GM19099 (cell line): ENCODE measurements around the gene GAK.

ENCODE experiments used
- POLR2A ChIP-seq: IDR thresholded peaks from 3 replicates; pipeline ENCODE4 v1.6.1; 2011; ENCODE audit warnings: low read depth; ENCODE audit not compliant: insufficient read length; ENCODE audit errors: extremely low read depth

GAK gene

GRCh38 chr4:926538-926937 lies 5.6 kb downstream of the GAK start:
- no peak for TF ChIP-seq POLR2A

DNA sequence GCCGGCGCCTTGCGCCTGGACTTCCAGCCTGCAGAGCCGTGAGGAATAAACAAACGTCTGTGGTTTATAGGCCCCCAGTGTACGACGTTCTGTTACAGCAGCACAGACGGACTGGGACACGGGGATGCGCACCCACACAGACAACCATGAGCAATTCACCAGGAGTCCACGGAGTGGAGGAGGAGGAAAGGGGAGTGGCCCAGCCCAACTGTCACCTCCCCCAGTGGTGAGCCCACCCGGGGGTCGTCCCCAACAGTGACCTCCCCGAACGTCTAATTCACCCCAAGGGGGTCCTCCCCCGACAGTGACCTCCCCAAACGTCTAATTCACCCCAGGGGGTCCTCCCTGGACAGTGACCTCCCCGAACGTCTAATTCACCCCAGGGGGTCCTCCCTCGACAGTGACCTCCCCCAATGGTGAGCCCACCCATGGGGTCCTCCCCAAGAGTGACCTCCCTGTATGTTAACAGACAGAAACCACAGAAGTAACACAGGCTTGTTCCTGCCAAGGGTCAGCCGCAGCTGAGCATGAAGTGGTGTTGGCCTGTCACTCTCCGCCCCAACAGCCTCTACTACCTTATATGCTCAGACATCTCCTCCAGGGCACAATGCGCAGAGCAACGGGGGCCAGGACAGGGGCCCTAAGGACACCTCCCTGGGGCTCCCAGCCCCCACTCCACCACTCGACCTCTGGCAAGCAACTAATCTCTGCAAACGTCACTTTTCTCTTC lies 6.2 kb downstream of the GAK start:
- TF ChIP-seq POLR2A: no peak

DNA sequence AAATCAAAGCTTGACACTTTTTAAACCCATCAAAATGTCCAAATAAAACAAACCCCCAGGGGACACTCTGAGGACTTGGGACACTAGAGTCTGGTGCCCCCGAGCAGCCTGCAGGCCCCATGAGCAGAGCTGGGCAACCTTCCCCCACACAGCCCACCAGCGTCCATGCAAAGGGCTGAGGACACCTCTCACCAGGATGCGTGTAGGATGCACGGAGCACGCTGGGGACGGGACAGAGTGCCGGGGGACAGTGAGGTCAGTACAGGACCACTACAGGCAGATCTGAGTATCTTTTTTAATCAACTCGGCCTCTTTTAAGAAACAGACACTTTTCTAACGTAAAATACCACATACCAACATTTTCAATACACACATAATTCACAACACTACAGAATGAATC lies 6.9 kb downstream of the GAK start:
- no peak for TF ChIP-seq POLR2A

- TF ChIP-seq POLR2A: no peak
These were observed 7.7 kb downstream of the GAK start for GRCh38 chr4:924107-925096.

GRCh38 chr4:921830-922331 lies 10.2 kb downstream of the GAK start:
- TF ChIP-seq POLR2A: no peak

GRCh38 chr4:917992-918391 lies 14.1 kb downstream of the GAK start:
- no peak for TF ChIP-seq POLR2A

- TF ChIP-seq POLR2A: no peak
These were observed 14.7 kb downstream of the GAK start for GRCh38 chr4:917466-917865.

GRCh38 chr4:915595-915994 lies 16.5 kb downstream of the GAK start:
- TF ChIP-seq POLR2A: no peak

- no peak for TF ChIP-seq POLR2A
These were observed 17.1 kb downstream of the GAK start for GRCh38 chr4:915041-915474.

GRCh38 chr4:914531-914930 lies 17.6 kb downstream of the GAK start:
- no peak for TF ChIP-seq POLR2A

- TF ChIP-seq POLR2A: no peak
These were observed 18.9 kb downstream of the GAK start for GRCh38 chr4:913280-913618.

DNA sequence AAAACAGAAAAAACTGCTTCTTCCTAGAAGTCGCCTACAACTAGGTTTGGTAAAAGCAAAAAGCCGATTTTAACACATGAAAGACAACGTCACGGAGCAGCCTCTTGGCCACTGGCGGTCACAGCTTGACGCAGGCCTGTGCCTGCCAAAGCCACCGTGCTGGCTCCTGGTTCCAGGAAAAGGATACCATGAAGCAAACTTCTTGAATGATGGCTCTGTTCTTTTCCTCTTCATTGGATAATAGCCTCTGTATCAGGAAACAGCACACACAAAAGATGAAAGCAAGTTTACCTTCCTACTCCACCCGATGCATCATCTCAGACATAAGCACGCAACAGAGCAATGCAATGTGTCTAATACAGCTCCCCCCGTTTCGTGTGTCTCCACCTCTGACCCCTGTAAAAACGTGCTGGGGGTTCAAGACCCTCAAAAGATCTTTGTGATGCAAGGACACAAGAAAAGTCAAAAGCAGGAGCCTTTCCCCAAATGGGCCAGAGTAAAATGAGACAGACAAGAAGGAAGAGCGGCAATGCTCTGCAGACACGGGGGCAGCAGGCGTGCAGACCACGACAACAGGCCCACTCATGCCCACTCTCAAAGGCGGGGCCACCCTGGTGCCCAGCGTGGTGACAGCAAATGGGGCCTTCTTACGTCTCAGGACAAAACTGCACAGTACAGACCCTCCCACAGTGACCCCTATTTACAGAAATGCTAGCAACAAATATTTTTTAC lies 19.4 kb downstream of the GAK start:
- no peak for TF ChIP-seq POLR2A

GRCh38 chr4:911871-912490 lies 20.1 kb downstream of the GAK start:
- no peak for TF ChIP-seq POLR2A

DNA sequence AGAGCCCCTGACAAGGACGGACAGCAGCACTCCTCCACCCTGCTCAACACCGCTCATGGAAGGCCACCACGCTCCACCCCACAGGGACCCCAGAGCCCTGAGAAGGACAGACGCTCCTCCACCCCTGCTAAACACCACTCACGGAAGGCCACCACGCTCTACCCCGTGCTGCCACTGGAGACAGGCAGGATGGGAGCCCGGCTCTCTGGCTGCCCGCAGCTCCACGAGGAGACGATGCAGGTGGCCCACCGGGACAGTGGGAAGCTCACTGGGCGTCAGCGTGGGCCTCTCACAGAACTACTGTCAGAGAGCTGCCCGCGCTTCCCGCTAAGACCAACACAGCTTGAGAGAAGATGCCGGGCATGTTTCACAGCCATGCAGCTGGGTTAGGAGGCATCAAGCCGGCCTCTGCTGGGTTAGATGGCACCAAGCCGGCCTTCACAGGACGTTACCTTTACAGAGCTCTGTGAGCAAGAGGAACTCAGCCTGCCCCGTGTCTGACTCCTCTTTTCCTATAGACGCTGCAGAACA lies 20.8 kb downstream of the GAK start:
- TF ChIP-seq POLR2A: no peak
